OCI-LY3 (cell line): ENCODE data around the gene SLC26A11.

Experiments used
- H2AFZ ChIP-seq: fragments of 200-600, 300-600 bp; shearing (Covaris generic); 2 replicates; pipeline ENCODE4 v1.6.0; 2014; ENCODE audit warnings: antibody characterized with exemption, low read depth, low read length
- H3K27ac ChIP-seq: fragments of 200-600, 300-600 bp; sonication (generic); 2 replicates; pipeline ENCODE4 v1.5.1; 2014; ENCODE audit warnings: mild to moderate bottlenecking, low read length, moderate library complexity, mixed read lengths
- H3K27me3 ChIP-seq: fragments of 200-600, 300-600 bp; sonication (generic); 2 replicates; pipeline ENCODE4 v1.6.1; 2014; ENCODE audit warnings: low read depth, low read length, mixed read lengths
- H3K36me3 ChIP-seq: fragments of 200-600, 300-600 bp; sonication (generic); replicated peaks from 2 replicates; pipeline ENCODE3; 2014; ENCODE audit warnings: low read depth, low read length, mixed read lengths
- H3K4me1 ChIP-seq: fragments of 300-600, 200-600 bp; sonication (generic); 2 replicates; pipeline ENCODE4 v1.6.1; 2014; ENCODE audit warnings: low read length, mixed read lengths
- H3K4me2 ChIP-seq: fragments of 200-600, 300-600 bp; sonication (generic); 2 replicates; pipeline ENCODE4 v1.6.1; 2014; ENCODE audit warnings: low read length, mixed read lengths
- H3K4me3 ChIP-seq: fragments of 300-600, 200-600 bp; sonication (generic); 2 replicates; pipeline ENCODE4 v1.5.1; 2014; ENCODE audit warnings: antibody characterized with exemption, mild to moderate bottlenecking, low read length, moderate library complexity
- H3K79me2 ChIP-seq: fragments of 300-600, 200-600 bp; shearing (Covaris generic); 2 replicates; pipeline ENCODE4 v1.6.1; 2014; ENCODE audit warnings: mild to moderate bottlenecking, low read length, mixed read lengths
- H3K9ac ChIP-seq: fragments of 300-600, 200-600 bp; shearing (Covaris generic); 2 replicates; pipeline ENCODE4 v1.6.0; 2014; ENCODE audit warnings: mild to moderate bottlenecking, low read length, moderate library complexity
- H3K9me3 ChIP-seq: fragments of 200-600, 300-600 bp; shearing (Covaris generic); 2 replicates; pipeline ENCODE4 v1.6.1; 2014; ENCODE audit warnings: low read length, mixed read lengths; ENCODE audit not compliant: insufficient read depth
- H4K20me1 ChIP-seq: fragments of 200-600, 300-600 bp; sonication (generic); 2 replicates; pipeline ENCODE4 v1.6.1; 2016; ENCODE audit warnings: low read length, mixed read lengths; ENCODE audit not compliant: insufficient read depth
- CTCF ChIP-seq: fragments of 200-600, 300-600 bp; sonication (generic); IDR thresholded peaks from 2 replicates; pipeline ENCODE4 v1.5.1; 2014; ENCODE audit warnings: antibody characterized with exemption, low read length, low read depth
- EZH2phosphoT487 ChIP-seq: fragments of 200-600 bp; shearing (Covaris generic); IDR thresholded peaks from 2 replicates; pipeline ENCODE4 v1.6.1; 2018; ENCODE audit warnings: antibody characterized with exemption, mixed run types, low read depth

The SLC26A11 gene

GRCh38 chr17:80208050-80208449, 12.2 kb upstream of the SLC26A11 start:
- no peak overlapping the region for H3K9ac ChIP-seq
- no peak overlapping the region for H3K4me2 ChIP-seq
- H3K27me3 ChIP-seq, result no peaks in the 10 kb centered on the region
- H3K79me2 ChIP-seq, result no peaks in the 10 kb centered on the region
- no peak overlapping the region for H3K4me3 ChIP-seq
- H3K9me3 ChIP-seq, result no peaks in the 10 kb centered on the region
- no peak overlapping the region for H2AFZ ChIP-seq
- no peaks in the 10 kb centered on the region for H3K4me1 ChIP-seq
- no peak for TF ChIP-seq CTCF
- TF ChIP-seq EZH2phosphoT487, result no peak
- no peak overlapping the region for H3K27ac ChIP-seq
- no peaks in the 10 kb centered on the region for H4K20me1 ChIP-seq
- H3K36me3 ChIP-seq, result peaks cover 8% of the 10 kb centered on the region

- Histone ChIP-seq H3K36me3 (peaks cover 8% of the 10 kb centered on the region), H3K27ac (no peak overlapping the region), H3K4me1 (no peaks in the 10 kb centered on the region), H2AFZ (no peak overlapping the region), H4K20me1 (no peaks in the 10 kb centered on the region), H3K4me3 (no peak overlapping the region), H3K9me3 (no peaks in the 10 kb centered on the region), H3K79me2 (no peaks in the 10 kb centered on the region), H3K9ac (no peak overlapping the region), H3K27me3 (no peaks in the 10 kb centered on the region), H3K4me2 (no peak overlapping the region)
- TF ChIP-seq CTCF, result no peak
- no peak for TF ChIP-seq EZH2phosphoT487
Measured at GRCh38 chr17:80209765-80210164, 10.5 kb upstream of the SLC26A11 start.

- Histone ChIP-seq H3K9me3 (no peaks in the 10 kb centered on the region), H4K20me1 (no peaks in the 10 kb centered on the region), H3K36me3 (peaks cover 8% of the 10 kb centered on the region), H3K4me2 (no peak overlapping the region), H3K4me1 (no peaks in the 10 kb centered on the region), H3K27me3 (no peaks in the 10 kb centered on the region), H3K27ac (no peak overlapping the region), H3K79me2 (no peaks in the 10 kb centered on the region), H3K9ac (no peak overlapping the region), H3K4me3 (no peak overlapping the region), H2AFZ (no peak overlapping the region)
- TF ChIP-seq CTCF, result no peak
- TF ChIP-seq EZH2phosphoT487, result no peak
Measured at GRCh38 chr17:80210348-80211108, 9.7 kb upstream of the SLC26A11 start.

- H2AFZ ChIP-seq, result no peak overlapping the region
- H3K27me3 ChIP-seq, result no peaks in the 10 kb centered on the region
- H3K4me3 ChIP-seq, result no peak overlapping the region
- no peaks in the 10 kb centered on the region for H3K79me2 ChIP-seq
- no peaks in the 10 kb centered on the region for H3K9me3 ChIP-seq
- no peaks in the 10 kb centered on the region for H4K20me1 ChIP-seq
- no peak overlapping the region for H3K9ac ChIP-seq
- TF ChIP-seq EZH2phosphoT487 (no peak), CTCF (no peak)
- no peaks in the 10 kb centered on the region for H3K4me1 ChIP-seq
- H3K36me3 ChIP-seq, result peaks cover 21% of the 10 kb centered on the region
- no peak overlapping the region for H3K4me2 ChIP-seq
- H3K27ac ChIP-seq, result no peak overlapping the region
Measured at GRCh38 chr17:80212109-80212508, 8.1 kb upstream of the SLC26A11 start.
